ENCODE measurements around the gene TET3. TPM values are rescaled to one million over a fixed set of nuclear protein-coding genes. Genes with fewer than 3 reads are reported as not detected.
A peak's percentile ranks its signal among the peaks of the same experiment; 100 is the strongest.

Gene TET3
- total and polyA plus RNA-seq, 9 of the 15 experiments (the other 6 are each of a cell fraction or from before 2014, with no cell fraction given), result 0.35 to 16.3 (median 5.5) TPM

DNA sequence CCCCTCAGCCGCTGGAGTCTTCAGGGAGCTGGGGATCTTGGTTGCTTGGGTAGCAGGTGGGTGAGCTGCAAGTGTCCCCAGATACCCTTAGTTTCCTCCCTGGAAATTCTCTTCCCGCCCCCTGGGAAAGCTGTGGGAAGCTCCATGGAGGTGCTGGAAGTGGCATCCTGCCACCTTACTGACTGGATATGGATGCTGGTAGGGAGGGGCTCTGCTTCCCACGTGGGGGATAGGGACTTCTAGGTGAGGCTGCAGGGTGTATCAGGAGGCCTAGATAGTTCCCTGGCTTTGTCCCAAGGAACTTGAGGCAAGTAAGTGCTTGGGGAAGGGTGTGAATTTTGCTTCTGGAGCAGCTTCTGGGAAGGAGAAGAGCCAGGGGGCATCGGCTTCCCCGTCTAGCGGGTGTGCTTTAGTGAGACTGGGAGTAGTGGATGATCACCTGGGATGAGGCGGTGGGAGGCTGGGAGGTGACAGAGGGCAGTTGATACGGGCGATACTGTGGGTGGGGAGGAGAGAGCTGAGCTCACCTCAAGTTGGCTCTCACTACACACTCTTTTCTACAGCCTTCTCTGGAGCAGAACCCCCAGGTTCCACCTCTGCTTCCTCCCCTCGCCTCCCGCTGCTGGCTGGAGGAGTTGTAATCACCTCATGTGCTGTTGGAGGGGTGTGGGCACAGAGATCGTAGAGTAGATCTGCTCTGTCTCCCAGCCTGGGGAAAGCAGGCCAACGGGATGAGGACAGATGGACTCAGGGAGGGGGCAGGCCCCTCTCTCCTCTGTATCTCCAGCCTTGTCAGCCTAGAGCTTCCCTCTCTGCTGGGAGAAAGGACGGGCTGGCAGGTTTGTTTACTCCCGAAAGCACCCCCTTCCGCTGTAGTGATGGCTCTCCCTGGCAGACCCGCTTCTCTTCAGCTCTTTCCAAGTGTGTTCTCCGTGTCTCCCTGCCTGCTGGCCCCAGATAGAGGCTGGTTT lies 19.8 kb downstream of the TET3 start:
- intact Hi-C loops (cut with micrococcal nuclease), result loop anchor here (5.0 kb wide), 2 partner anchors 33 to 138 kb away; no protein-coding TSS in a partner anchor
- CTCF ChIA-PET (ENCODE audit: low intra/inter-chr PET ratio), result no interaction called here
- TF ChIP-seq ATF7 (IDR thresholded peaks at IDR 0.05) (peak; percentile 10; the same call in 1 of the 2 replicates), NFIX (CRISPR knock-in tag; IDR thresholded peaks at IDR 0.05; ENCODE audit: low read depth) (no peak), SMARCA5 (IDR thresholded peaks at IDR 0.05) (no peak), SAP30 (IDR thresholded peaks at IDR 0.05; ENCODE audit: borderline replicate concordance, insufficient read depth, low read depth, low read length, poor library complexity, severe bottlenecking) (peak; percentile 11), ZNF431 (CRISPR knock-in tag; IDR thresholded peaks at IDR 0.05) (no peak), NR4A1 (CRISPR knock-in tag; IDR thresholded peaks at IDR 0.05) (0 out of 2 replicates have a peak, but pooled peaks have one; percentile 20), NR4A1 (tag; IDR thresholded peaks at IDR 0.05) (no peak), GATA2 (CRISPR knock-in tag; IDR thresholded peaks at IDR 0.05) (peak; percentile 37; the same call in 1 of the 2 replicates), TFAM (CRISPR knock-in tag; conservative IDR thresholded peaks at IDR 0.05) (no peak), SMAD4 (CRISPR knock-in tag; conservative IDR thresholded peaks at IDR 0.05) (0 out of 2 replicates have a peak, but pooled peaks have one; percentile 17), FOXM1 (IDR thresholded peaks at IDR 0.05; ENCODE audit: low read depth) (no peak), FOXM1 (CRISPR knock-in tag; IDR thresholded peaks at IDR 0.05; ENCODE audit: low read depth) (no peak), NFIC (IDR thresholded peaks at IDR 0.05) (0 out of 2 replicates have a peak, but pooled peaks have one; percentile 24)
- TF ChIP-seq, protein P1, sequence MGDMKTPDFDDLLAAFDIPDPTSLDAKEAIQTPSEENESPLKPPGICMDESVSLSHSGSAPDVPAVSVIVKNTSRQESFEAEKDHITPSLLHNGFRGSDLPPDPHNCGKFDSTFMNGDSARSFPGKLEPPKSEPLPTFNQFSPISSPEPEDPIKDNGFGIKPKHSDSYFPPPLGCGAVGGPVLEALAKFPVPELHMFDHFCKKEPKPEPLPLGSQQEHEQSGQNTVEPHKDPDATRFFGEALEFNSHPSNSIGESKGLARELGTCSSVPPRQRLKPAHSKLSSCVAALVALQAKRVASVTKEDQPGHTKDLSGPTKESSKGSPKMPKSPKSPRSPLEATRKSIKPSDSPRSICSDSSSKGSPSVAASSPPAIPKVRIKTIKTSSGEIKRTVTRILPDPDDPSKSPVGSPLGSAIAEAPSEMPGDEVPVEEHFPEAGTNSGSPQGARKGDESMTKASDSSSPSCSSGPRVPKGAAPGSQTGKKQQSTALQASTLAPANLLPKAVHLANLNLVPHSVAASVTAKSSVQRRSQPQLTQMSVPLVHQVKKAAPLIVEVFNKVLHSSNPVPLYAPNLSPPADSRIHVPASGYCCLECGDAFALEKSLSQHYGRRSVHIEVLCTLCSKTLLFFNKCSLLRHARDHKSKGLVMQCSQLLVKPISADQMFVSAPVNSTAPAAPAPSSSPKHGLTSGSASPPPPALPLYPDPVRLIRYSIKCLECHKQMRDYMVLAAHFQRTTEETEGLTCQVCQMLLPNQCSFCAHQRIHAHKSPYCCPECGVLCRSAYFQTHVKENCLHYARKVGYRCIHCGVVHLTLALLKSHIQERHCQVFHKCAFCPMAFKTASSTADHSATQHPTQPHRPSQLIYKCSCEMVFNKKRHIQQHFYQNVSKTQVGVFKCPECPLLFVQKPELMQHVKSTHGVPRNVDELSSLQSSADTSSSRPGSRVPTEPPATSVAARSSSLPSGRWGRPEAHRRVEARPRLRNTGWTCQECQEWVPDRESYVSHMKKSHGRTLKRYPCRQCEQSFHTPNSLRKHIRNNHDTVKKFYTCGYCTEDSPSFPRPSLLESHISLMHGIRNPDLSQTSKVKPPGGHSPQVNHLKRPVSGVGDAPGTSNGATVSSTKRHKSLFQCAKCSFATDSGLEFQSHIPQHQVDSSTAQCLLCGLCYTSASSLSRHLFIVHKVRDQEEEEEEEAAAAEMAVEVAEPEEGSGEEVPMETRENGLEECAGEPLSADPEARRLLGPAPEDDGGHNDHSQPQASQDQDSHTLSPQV (IDR thresholded peaks at IDR 0.05), result peak; percentile 27; the same call in 1 of the 2 replicates
- TF ChIP-seq, protein P2, sequence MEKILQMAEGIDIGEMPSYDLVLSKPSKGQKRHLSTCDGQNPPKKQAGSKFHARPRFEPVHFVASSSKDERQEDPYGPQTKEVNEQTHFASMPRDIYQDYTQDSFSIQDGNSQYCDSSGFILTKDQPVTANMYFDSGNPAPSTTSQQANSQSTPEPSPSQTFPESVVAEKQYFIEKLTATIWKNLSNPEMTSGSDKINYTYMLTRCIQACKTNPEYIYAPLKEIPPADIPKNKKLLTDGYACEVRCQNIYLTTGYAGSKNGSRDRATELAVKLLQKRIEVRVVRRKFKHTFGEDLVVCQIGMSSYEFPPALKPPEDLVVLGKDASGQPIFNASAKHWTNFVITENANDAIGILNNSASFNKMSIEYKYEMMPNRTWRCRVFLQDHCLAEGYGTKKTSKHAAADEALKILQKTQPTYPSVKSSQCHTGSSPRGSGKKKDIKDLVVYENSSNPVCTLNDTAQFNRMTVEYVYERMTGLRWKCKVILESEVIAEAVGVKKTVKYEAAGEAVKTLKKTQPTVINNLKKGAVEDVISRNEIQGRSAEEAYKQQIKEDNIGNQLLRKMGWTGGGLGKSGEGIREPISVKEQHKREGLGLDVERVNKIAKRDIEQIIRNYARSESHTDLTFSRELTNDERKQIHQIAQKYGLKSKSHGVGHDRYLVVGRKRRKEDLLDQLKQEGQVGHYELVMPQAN (IDR thresholded peaks at IDR 0.05; ENCODE audit: borderline replicate concordance), result no peak

More for the DNA sequence above, 19.8 kb downstream of the TET3 start:
- Histone ChIP-seq H3K4me2 (ENCODE audit: insufficient read depth, low read length) (peak overlapping the region; percentile 97), H2AFZ (ENCODE audit: low read depth, low read length) (no peak overlapping the region), H3K27ac (ENCODE audit: extremely low read depth, low read depth, low read length) (peak overlapping the region; percentile 67; the same call in 1 of the 3 replicates), H3K9me1 (ENCODE audit: control insufficient read depth, insufficient read depth, low read length) (peaks cover 3% of the 10 kb centered on the region), H3K36me3 (ENCODE audit: control insufficient read depth, insufficient read depth, low read length) (peaks cover 20% of the 10 kb centered on the region), H3K4me1 (replicated peaks in 1 of 2; ENCODE audit: control insufficient read depth in 2 of 2, insufficient read depth in 2 of 2, low read length in 2 of 2) (peaks cover 47 to 59% of the 10 kb centered on the region in 2 experiments), H4K20me1 (replicated peaks; ENCODE audit: control insufficient read depth, insufficient read depth, low read length) (no peaks in the 10 kb centered on the region; the same call in 1 of the 2 replicates), H3K9me3 (replicated peaks; ENCODE audit: control insufficient read depth, insufficient read depth, low read depth, low read length) (no peaks in the 10 kb centered on the region), H3K27me3 (ENCODE audit: control insufficient read depth in 2 of 2, insufficient read depth in 2 of 2, low read length in 2 of 2) (no peaks in the 10 kb centered on the region), H3K9ac (ENCODE audit: insufficient read depth in 1 of 2, low read depth in 2 of 2, low read length in 2 of 2) (peak overlapping the region; percentile 57 to 83; a peak in 3 of 4 replicates), H3K79me2 (ENCODE audit: control insufficient read depth, insufficient read depth, low read length) (peaks cover 92% of the 10 kb centered on the region), H3K4me3 (peak overlapping the region; percentile 12; the same call in 1 of the 2 replicates)
- no TSS peak for BruUV-seq (replicated peaks)
- DNase-seq (ENCODE audit: extremely low read depth in 1 of 4, low spot score in 3 of 4) (peak in 2 of 4 experiments; percentile 37 to 42), ATAC-seq (no peak), FAIRE-seq (no peak)
- POLR2A ChIA-PET, result interaction anchor here (0.5 to 2.7 kb wide), 10 partner anchors 8 to 724 kb away, joined by 3 to 19 read pairs (median 4); no protein-coding TSS in a partner anchor
- in situ Hi-C loops (cut with MboI), result no loop called here
- WGBS (ENCODE audit: insufficient coverage, low coverage, missing lambda C conversion rate), result 45% methylated on average over 17 of the region's 18 CpGs

All from K562 (cell line).